Measurements from ENCODE around the gene TAF1L.
A peak's percentile ranks its signal among the peaks of the same experiment; 100 is the strongest.

Gene TAF1L

GRCh38 chr9:32590476-32590875 is 45.0 kb downstream of the TAF1L start:
- DNase-seq = no peak

GRCh38 chr9:32589083-32589723 is 46.3 kb downstream of the TAF1L start:
- peak; percentile 70 for DNase-seq

GRCh38 chr9:32587901-32588300 is 47.6 kb downstream of the TAF1L start:
- no peak for DNase-seq

- DNase-seq = no peak
Measured at GRCh38 chr9:32584784-32585183, 50.7 kb downstream of the TAF1L start.

- peak; percentile 82 for DNase-seq
Measured at GRCh38 chr9:32581512-32582143, 53.8 kb downstream of the TAF1L start.

GRCh38 chr9:32580631-32581300 is 54.7 kb downstream of the TAF1L start:
- no peak for DNase-seq

GRCh38 chr9:32579706-32580331 is 55.6 kb downstream of the TAF1L start:
- DNase-seq = peak; percentile 87
